Lower lobe of right lung (tissue), 2 donors: Measurements from ENCODE around the gene PDYN. TPM values are rescaled to one million over a fixed set of nuclear protein-coding genes. Genes with fewer than 3 reads are reported as not detected.
A peak's percentile ranks its signal among the peaks of the same experiment; 100 is the strongest.

Source experiments
- ATAC-seq, 2 donors: fragments of 200-7000 bp; cut with Tn5 transposase; one replicate each; pipeline ENCODE4 v1.9.1; 2020 to 2022; ENCODE audit warnings: mild to moderate bottlenecking in 2 of 2, moderate library complexity in 2 of 2
- DNase-seq: peaks from one replicate; pipeline ENCODE4 v3.0.0-alpha.2; 2020
- H3K27ac ChIP-seq: fragments of 200-600 bp; one replicate; pipeline ENCODE4 v1.8.0; 2022
- H3K27me3 ChIP-seq: fragments of 200-600 bp; one replicate; pipeline ENCODE4 v1.8.0; 2022; ENCODE audit warnings: low read depth
- H3K36me3 ChIP-seq: fragments of 200-600 bp; one replicate; pipeline ENCODE4 v1.8.0; 2022; ENCODE audit warnings: mild to moderate bottlenecking
- H3K4me1 ChIP-seq: fragments of 200-600 bp; one replicate; pipeline ENCODE4 v1.8.0; 2022
- H3K4me3 ChIP-seq: fragments of 200-600 bp; one replicate; pipeline ENCODE4 v1.8.0; 2022; ENCODE audit warnings: mild to moderate bottlenecking
- H3K9me3 ChIP-seq: fragments of 200-600 bp; one replicate; pipeline ENCODE4 v1.8.0; 2022
- intact Hi-C: fragments of 100-400 bp; cut with DNase I; formaldehyde crosslinking; loops from one replicate; pipeline ENCODE4 v1.11.0; 2022
- total RNA-seq: library from RNA; stranded (reverse); fragmentation: NEBNext Ultra II Directional; extraction: Animal tissue kit (Norgen Biotek cat#: 25700); gene quantifications from one replicate; pipeline ENCODE4 v1.2.1, GENCODE V29; 2021
- TF ChIP-seq, protein P1 (sequence below): fragments of 200-600 bp; IDR thresholded peaks from one replicate; pipeline ENCODE4 v1.8.0; 2022; ENCODE audit warnings: antibody characterized with exemption, mild to moderate bottlenecking
- donor health status: DM: no; HTN: yes; CAD: no; lungs with severe emphysema.

Gene PDYN
- total RNA-seq, 1 donor from 2014 or later: not detected

GRCh38 chr20:1968964-1969363 is 24.9 kb downstream of the PDYN start:
- DNase-seq: no peak

DNA sequence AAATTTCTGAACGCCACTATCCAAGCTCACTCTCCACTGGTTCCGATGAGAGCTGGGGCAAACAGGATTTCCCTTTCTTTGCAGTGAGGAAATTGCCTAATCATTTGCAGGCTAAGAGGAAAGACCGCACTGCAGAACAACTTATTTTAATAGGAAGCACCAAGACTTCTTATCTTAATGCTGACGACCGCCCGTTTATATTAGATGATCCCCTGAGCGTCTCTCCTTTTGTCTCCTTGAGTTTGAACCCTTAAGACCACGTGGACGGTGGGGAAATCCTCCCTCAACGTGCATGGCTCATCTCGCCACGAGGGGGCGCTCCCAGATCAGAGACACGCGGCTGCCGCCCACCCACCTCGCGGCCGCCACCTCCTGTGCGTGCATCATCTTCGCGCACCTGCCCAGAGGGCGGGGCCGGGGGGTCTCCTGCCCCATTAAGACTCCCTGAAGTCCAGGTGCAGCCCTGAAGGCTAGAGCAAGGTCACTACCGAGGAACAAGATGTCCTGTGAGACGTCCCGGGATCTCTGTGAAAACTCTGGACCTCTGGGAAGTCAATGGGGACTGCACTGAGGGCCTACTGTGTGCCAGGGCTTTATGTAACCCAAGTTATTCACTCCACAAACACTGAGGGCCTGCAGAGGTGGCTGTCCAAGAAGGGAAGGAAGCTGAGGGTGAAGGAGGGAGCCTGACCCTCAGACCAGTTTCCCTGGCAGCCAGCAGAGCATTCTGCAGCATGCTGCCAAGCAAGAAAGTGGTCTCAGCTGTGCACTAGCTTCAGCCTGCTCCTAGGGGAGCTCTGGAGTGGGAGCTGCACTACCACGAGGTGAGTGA is 28.1 kb downstream of the PDYN start:
- Histone ChIP-seq H3K27ac (peak overlapping the region; percentile 27), H3K27me3 (peaks cover 10% of the 10 kb centered on the region), H3K36me3 (no peaks in the 10 kb centered on the region), H3K4me3 (no peak overlapping the region), H3K4me1 (peaks cover 21% of the 10 kb centered on the region), H3K9me3 (no peaks in the 10 kb centered on the region)
- peak; percentile 75 for DNase-seq
- TF ChIP-seq, protein P1, sequence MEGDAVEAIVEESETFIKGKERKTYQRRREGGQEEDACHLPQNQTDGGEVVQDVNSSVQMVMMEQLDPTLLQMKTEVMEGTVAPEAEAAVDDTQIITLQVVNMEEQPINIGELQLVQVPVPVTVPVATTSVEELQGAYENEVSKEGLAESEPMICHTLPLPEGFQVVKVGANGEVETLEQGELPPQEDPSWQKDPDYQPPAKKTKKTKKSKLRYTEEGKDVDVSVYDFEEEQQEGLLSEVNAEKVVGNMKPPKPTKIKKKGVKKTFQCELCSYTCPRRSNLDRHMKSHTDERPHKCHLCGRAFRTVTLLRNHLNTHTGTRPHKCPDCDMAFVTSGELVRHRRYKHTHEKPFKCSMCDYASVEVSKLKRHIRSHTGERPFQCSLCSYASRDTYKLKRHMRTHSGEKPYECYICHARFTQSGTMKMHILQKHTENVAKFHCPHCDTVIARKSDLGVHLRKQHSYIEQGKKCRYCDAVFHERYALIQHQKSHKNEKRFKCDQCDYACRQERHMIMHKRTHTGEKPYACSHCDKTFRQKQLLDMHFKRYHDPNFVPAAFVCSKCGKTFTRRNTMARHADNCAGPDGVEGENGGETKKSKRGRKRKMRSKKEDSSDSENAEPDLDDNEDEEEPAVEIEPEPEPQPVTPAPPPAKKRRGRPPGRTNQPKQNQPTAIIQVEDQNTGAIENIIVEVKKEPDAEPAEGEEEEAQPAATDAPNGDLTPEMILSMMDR: peak; percentile 87
- peak; percentile 82 to 85 for ATAC-seq
- intact Hi-C loops: no loop called here

More at GRCh38 chr20:1968964-1969363, 24.9 kb downstream of the PDYN start:
- ATAC-seq: no peak
- intact Hi-C loops: no loop called here
- H3K4me3 ChIP-seq: no peak overlapping the region
- H3K9me3 ChIP-seq: no peaks in the 10 kb centered on the region
- peaks cover 23% of the 10 kb centered on the region for H3K27me3 ChIP-seq
- TF ChIP-seq, protein P1: no peak
- no peaks in the 10 kb centered on the region for H3K36me3 ChIP-seq
- peaks cover 21% of the 10 kb centered on the region for H3K4me1 ChIP-seq
- no peak overlapping the region for H3K27ac ChIP-seq

DNA sequence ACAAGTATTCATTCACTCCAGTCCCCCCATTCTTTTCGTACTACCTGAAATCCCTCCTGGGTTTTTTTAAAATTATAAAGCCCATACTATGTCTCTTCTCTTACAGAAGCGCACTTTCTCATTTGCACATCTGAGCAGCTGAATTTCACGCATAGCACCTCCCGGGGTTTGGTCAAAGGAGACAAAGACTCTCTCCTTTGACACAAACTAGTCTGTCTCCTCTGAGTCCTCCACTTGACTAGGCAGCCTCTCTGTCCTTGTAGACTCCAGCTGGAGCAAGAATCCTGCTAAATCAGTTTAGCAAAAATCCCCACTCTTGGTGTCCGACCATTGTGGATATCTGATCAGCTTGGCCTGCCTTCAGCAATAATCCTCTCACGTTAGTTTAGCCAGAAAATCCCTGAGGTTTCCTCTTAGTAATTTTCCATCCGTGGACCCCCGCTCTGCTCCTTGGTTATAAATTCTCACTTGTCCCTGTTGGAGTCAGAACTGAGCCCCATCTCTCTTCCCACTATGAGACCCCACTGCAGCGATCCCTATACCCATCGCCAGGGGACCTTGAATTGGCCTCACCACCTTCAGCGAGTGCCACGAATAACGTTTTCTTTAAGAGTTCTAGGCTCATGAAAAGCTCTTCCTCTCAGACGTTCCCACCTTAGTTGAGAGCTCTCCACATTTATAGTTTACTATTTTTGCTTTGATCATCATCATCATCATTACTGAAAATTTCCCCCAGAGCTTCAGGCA is 29.0 kb downstream of the PDYN start:
- intact Hi-C loops: no loop called here
- ATAC-seq: no peak
- no peak overlapping the region for H3K4me3 ChIP-seq
- H3K9me3 ChIP-seq: no peaks in the 10 kb centered on the region
- H3K27ac ChIP-seq: peak overlapping the region; percentile 27
- H3K4me1 ChIP-seq: peaks cover 21% of the 10 kb centered on the region
- TF ChIP-seq, protein P1: no peak
- H3K27me3 ChIP-seq: peaks cover 6% of the 10 kb centered on the region
- H3K36me3 ChIP-seq: no peaks in the 10 kb centered on the region
- no peak for DNase-seq

DNA sequence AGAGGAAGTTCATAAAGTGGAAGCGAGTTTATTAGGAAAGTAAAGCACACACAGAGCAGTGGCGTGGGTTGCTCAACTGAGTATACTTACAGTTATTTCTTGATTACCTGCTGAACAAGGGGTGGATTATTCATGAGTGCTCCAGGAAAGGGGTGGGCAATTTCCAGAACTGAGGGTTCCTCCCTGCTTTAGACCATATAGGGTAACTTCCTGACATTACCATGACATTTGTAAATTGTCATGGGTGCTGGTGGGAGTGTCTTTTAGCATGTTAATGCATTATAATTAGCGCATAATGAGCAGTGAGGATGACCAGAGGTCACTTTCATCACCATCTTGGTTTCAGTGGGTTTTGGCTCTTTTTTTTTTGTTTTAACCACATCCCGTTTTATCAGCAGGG is 29.8 kb downstream of the PDYN start:
- intact Hi-C loops: no loop called here
- no peaks in the 10 kb centered on the region for H3K36me3 ChIP-seq
- TF ChIP-seq, protein P1: no peak
- H3K27me3 ChIP-seq: no peaks in the 10 kb centered on the region
- H3K4me1 ChIP-seq: peaks cover 21% of the 10 kb centered on the region
- H3K4me3 ChIP-seq: no peak overlapping the region
- DNase-seq (no peak), ATAC-seq (peak in 1 of 2 donors; percentile 44)
- H3K9me3 ChIP-seq: no peaks in the 10 kb centered on the region
- H3K27ac ChIP-seq: no peak overlapping the region

GRCh38 chr20:1961374-1961773 is 32.5 kb downstream of the PDYN start:
- H3K27me3 ChIP-seq: peaks cover 10% of the 10 kb centered on the region
- DNase-seq (no peak), ATAC-seq (no peak)
- no peak overlapping the region for H3K27ac ChIP-seq
- H3K4me1 ChIP-seq: peaks cover 21% of the 10 kb centered on the region
- H3K9me3 ChIP-seq: no peaks in the 10 kb centered on the region
- intact Hi-C loops: no loop called here
- no peaks in the 10 kb centered on the region for H3K36me3 ChIP-seq
- H3K4me3 ChIP-seq: no peak overlapping the region
- TF ChIP-seq, protein P1: no peak
